ENCODE data around the gene CDC42SE2.

- no peak for TF ChIP-seq CTCF (IDR thresholded peaks at IDR 0.05; ENCODE audit: poor library complexity, severe bottlenecking)
- TF ChIP-seq POLR2AphosphoS5 (IDR thresholded peaks at IDR 0.05) = no peak
- no peak for TF ChIP-seq EZH2 (IDR thresholded peaks at IDR 0.05; ENCODE audit: borderline replicate concordance, insufficient read depth, low read length, poor library complexity, severe bottlenecking)
Observed at GRCh38 chr5:131222731-131223130, 41.1 kb upstream of the CDC42SE2 start.

All from neural cell (in vitro differentiated cells).